ENCODE data around the gene MPZL2.

GRCh38 chr11:118212131-118212725 is 51.9 kb downstream of the MPZL2 start:
- TF ChIP-seq CTCF (conservative IDR thresholded peaks at IDR 0.05; ENCODE audit: low read depth in 2 of 2) (no peak; a peak in 1 of 4 replicates), EZH2phosphoT487 (IDR thresholded peaks at IDR 0.05; ENCODE audit: unreplicated experiment) (no peak), ZNF331 (CRISPR knock-in tag; IDR thresholded peaks at IDR 0.05; ENCODE audit: low read depth) (no peak), EZH2 (IDR thresholded peaks at IDR 0.05; ENCODE audit: low read depth, unreplicated experiment) (no peak), POLR2AphosphoS5 (IDR thresholded peaks at IDR 0.05; ENCODE audit: low read depth) (no peak), ETS1 (IDR thresholded peaks at IDR 0.05) (no peak), CREB1 (CRISPR knock-in tag; IDR thresholded peaks at IDR 0.05; ENCODE audit: low read depth) (no peak), JUNB (IDR thresholded peaks at IDR 0.05; ENCODE audit: unreplicated experiment) (no peak), STAT1 (IDR thresholded peaks at IDR 0.05; ENCODE audit: unreplicated experiment) (no peak), NANOG (IDR thresholded peaks at IDR 0.05; ENCODE audit: borderline replicate concordance) (no peak)
- TF ChIP-seq, protein P1, sequence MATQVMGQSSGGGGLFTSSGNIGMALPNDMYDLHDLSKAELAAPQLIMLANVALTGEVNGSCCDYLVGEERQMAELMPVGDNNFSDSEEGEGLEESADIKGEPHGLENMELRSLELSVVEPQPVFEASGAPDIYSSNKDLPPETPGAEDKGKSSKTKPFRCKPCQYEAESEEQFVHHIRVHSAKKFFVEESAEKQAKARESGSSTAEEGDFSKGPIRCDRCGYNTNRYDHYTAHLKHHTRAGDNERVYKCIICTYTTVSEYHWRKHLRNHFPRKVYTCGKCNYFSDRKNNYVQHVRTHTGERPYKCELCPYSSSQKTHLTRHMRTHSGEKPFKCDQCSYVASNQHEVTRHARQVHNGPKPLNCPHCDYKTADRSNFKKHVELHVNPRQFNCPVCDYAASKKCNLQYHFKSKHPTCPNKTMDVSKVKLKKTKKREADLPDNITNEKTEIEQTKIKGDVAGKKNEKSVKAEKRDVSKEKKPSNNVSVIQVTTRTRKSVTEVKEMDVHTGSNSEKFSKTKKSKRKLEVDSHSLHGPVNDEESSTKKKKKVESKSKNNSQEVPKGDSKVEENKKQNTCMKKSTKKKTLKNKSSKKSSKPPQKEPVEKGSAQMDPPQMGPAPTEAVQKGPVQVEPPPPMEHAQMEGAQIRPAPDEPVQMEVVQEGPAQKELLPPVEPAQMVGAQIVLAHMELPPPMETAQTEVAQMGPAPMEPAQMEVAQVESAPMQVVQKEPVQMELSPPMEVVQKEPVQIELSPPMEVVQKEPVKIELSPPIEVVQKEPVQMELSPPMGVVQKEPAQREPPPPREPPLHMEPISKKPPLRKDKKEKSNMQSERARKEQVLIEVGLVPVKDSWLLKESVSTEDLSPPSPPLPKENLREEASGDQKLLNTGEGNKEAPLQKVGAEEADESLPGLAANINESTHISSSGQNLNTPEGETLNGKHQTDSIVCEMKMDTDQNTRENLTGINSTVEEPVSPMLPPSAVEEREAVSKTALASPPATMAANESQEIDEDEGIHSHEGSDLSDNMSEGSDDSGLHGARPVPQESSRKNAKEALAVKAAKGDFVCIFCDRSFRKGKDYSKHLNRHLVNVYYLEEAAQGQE (IDR thresholded peaks at IDR 0.05; ENCODE audit: unreplicated experiment), result no peak
- TF ChIP-seq, protein P2, sequence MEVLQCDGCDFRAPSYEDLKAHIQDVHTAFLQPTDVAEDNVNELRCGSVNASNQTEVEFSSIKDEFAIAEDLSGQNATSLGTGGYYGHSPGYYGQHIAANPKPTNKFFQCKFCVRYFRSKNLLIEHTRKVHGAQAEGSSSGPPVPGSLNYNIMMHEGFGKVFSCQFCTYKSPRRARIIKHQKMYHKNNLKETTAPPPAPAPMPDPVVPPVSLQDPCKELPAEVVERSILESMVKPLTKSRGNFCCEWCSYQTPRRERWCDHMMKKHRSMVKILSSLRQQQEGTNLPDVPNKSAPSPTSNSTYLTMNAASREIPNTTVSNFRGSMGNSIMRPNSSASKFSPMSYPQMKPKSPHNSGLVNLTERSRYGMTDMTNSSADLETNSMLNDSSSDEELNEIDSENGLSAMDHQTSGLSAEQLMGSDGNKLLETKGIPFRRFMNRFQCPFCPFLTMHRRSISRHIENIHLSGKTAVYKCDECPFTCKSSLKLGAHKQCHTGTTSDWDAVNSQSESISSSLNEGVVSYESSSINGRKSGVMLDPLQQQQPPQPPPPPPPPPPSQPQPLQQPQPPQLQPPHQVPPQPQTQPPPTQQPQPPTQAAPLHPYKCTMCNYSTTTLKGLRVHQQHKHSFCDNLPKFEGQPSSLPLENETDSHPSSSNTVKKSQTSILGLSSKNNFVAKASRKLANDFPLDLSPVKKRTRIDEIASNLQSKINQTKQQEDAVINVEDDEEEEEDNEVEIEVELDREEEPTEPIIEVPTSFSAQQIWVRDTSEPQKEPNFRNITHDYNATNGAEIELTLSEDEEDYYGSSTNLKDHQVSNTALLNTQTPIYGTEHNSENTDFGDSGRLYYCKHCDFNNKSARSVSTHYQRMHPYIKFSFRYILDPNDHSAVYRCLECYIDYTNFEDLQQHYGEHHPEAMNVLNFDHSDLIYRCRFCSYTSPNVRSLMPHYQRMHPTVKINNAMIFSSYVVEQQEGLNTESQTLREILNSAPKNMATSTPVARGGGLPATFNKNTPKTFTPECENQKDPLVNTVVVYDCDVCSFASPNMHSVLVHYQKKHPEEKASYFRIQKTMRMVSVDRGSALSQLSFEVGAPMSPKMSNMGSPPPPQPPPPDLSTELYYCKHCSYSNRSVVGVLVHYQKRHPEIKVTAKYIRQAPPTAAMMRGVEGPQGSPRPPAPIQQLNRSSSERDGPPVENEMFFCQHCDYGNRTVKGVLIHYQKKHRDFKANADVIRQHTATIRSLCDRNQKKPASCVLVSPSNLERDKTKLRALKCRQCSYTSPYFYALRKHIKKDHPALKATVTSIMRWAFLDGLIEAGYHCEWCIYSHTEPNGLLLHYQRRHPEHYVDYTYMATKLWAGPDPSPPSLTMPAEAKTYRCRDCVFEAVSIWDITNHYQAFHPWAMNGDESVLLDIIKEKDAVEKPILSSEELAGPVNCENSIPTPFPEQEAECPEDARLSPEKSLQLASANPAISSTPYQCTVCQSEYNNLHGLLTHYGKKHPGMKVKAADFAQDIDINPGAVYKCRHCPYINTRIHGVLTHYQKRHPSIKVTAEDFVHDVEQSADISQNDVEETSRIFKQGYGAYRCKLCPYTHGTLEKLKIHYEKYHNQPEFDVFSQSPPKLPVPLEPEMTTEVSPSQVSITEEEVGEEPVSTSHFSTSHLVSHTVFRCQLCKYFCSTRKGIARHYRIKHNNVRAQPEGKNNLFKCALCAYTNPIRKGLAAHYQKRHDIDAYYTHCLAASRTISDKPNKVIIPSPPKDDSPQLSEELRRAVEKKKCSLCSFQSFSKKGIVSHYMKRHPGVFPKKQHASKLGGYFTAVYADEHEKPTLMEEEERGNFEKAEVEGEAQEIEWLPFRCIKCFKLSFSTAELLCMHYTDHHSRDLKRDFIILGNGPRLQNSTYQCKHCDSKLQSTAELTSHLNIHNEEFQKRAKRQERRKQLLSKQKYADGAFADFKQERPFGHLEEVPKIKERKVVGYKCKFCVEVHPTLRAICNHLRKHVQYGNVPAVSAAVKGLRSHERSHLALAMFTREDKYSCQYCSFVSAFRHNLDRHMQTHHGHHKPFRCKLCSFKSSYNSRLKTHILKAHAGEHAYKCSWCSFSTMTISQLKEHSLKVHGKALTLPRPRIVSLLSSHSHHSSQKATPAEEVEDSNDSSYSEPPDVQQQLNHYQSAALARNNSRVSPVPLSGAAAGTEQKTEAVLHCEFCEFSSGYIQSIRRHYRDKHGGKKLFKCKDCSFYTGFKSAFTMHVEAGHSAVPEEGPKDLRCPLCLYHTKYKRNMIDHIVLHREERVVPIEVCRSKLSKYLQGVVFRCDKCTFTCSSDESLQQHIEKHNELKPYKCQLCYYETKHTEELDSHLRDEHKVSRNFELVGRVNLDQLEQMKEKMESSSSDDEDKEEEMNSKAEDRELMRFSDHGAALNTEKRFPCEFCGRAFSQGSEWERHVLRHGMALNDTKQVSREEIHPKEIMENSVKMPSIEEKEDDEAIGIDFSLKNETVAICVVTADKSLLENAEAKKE (CRISPR knock-in tag; IDR thresholded peaks at IDR 0.05), result no peak
